KMS-11 (cell line): ENCODE results near the gene KCNAB1.

Experiments
- H2AFZ ChIP-seq: fragments of 200-600 bp; sonication (generic); 2 replicates; pipeline ENCODE4 v1.6.1; 2016; ENCODE audit warnings: antibody characterized with exemption, mixed run types, low read depth
- H3K27ac ChIP-seq: fragments of 200-600 bp; sonication (generic); 2 replicates; pipeline ENCODE4 v1.6.1; 2016; ENCODE audit warnings: mild to moderate bottlenecking, mixed run types
- H3K27me3 ChIP-seq: fragments of 200-600 bp; sonication (generic); 2 replicates; pipeline ENCODE4 v1.6.1; 2017; ENCODE audit warnings: mild to moderate bottlenecking, low read depth, mixed run types, moderate library complexity; ENCODE audit not compliant: insufficient read depth
- H3K36me3 ChIP-seq: fragments of 200-600 bp; sonication (generic); 2 replicates; pipeline ENCODE4 v1.6.1; 2017; ENCODE audit warnings: mild to moderate bottlenecking, mixed run types; ENCODE audit not compliant: insufficient read depth
- H3K4me1 ChIP-seq: fragments of 200-600 bp; sonication (generic); 2 replicates; pipeline ENCODE4 v1.6.1; 2016; ENCODE audit warnings: mild to moderate bottlenecking, low read depth, mixed run types; ENCODE audit not compliant: poor library complexity, severe bottlenecking
- H3K4me2 ChIP-seq: fragments of 200-600 bp; sonication (generic); 2 replicates; pipeline ENCODE4 v1.7.0; 2016; ENCODE audit warnings: mild to moderate bottlenecking, mixed run types
- H3K4me3 ChIP-seq: fragments of 200-600 bp; sonication (generic); IDR thresholded peaks from 2 replicates; pipeline ENCODE4 v1.6.1; 2017; ENCODE audit warnings: low read depth, low read length, mixed read lengths; ENCODE audit not compliant: insufficient read depth
- H3K79me2 ChIP-seq: fragments of 200-600 bp; sonication (generic); 2 replicates; pipeline ENCODE4 v1.6.1; 2016; ENCODE audit warnings: low read depth, mixed run types; ENCODE audit not compliant: insufficient read depth
- H3K9ac ChIP-seq: fragments of 200-600 bp; sonication (generic); 2 replicates; pipeline ENCODE4 v1.6.1; 2016; ENCODE audit warnings: mild to moderate bottlenecking, mixed run types
- H4K20me1 ChIP-seq: fragments of 200-600 bp; sonication (generic); 2 replicates; pipeline ENCODE4 v1.6.1; 2016; ENCODE audit warnings: mild to moderate bottlenecking, mixed run types; ENCODE audit not compliant: insufficient read depth
- CTCF ChIP-seq: fragments of 200-600 bp; sonication (generic); conservative IDR thresholded peaks from 2 replicates; pipeline ENCODE4 v1.6.1; 2017; ENCODE audit warnings: low read depth, mild to moderate bottlenecking, antibody characterized with exemption, low read length, moderate library complexity, mixed read lengths

KCNAB1 gene

GRCh38 chr3:156548041-156548687 is 427.8 kb downstream of the KCNAB1 start:
- Histone ChIP-seq H3K4me1 (peaks cover 56% of the 10 kb centered on the region), H3K4me3 (no peak overlapping the region), H3K79me2 (peaks cover 86% of the 10 kb centered on the region), H4K20me1 (no peaks in the 10 kb centered on the region), H3K36me3 (peaks cover 16% of the 10 kb centered on the region; the same call in 1 of the 2 replicates), H3K9ac (no peak overlapping the region), H3K4me2 (no peak overlapping the region), H3K27ac (no peak overlapping the region), H2AFZ (no peak overlapping the region), H3K27me3 (no peaks in the 10 kb centered on the region)
- no peak for TF ChIP-seq CTCF

- H3K4me1 ChIP-seq = peaks cover 55% of the 10 kb centered on the region
- H2AFZ ChIP-seq = no peak overlapping the region
- no peaks in the 10 kb centered on the region for H4K20me1 ChIP-seq
- no peak overlapping the region for H3K4me2 ChIP-seq
- peaks cover 17% of the 10 kb centered on the region; the same call in 1 of the 2 replicates for H3K36me3 ChIP-seq
- H3K27me3 ChIP-seq = no peaks in the 10 kb centered on the region
- no peak overlapping the region for H3K9ac ChIP-seq
- H3K27ac ChIP-seq = no peak overlapping the region
- H3K79me2 ChIP-seq = peaks cover 93% of the 10 kb centered on the region
- H3K4me3 ChIP-seq = no peak overlapping the region
- TF ChIP-seq CTCF = no peak
Observed at GRCh38 chr3:156548902-156549301, 428.5 kb downstream of the KCNAB1 start.

GRCh38 chr3:156551261-156551660 is 430.9 kb downstream of the KCNAB1 start:
- TF ChIP-seq CTCF = no peak
- Histone ChIP-seq H3K27ac (no peak overlapping the region), H3K36me3 (peaks cover 17% of the 10 kb centered on the region; the same call in 1 of the 2 replicates), H3K27me3 (no peaks in the 10 kb centered on the region), H4K20me1 (no peaks in the 10 kb centered on the region), H3K4me2 (no peak overlapping the region; the same call in 1 of the 2 replicates), H3K4me1 (peaks cover 55% of the 10 kb centered on the region), H3K9ac (no peak overlapping the region), H2AFZ (no peak overlapping the region), H3K4me3 (no peak overlapping the region), H3K79me2 (peaks cover 84% of the 10 kb centered on the region)

- Histone ChIP-seq H2AFZ (no peak overlapping the region), H3K27me3 (no peaks in the 10 kb centered on the region), H3K79me2 (peaks cover 79% of the 10 kb centered on the region), H3K4me2 (no peak overlapping the region; the same call in 1 of the 2 replicates), H3K4me1 (peaks cover 55% of the 10 kb centered on the region), H3K4me3 (no peak overlapping the region), H3K9ac (no peak overlapping the region), H4K20me1 (no peaks in the 10 kb centered on the region), H3K27ac (no peak overlapping the region), H3K36me3 (peaks cover 17% of the 10 kb centered on the region; the same call in 1 of the 2 replicates)
- no peak for TF ChIP-seq CTCF
Observed at GRCh38 chr3:156551746-156552145, 431.4 kb downstream of the KCNAB1 start.
